ENCODE results near the gene CFAP97.

- no peak for TF ChIP-seq ATF2 (CRISPR knock-in tag; IDR thresholded peaks at IDR 0.05)
- no peak for TF ChIP-seq STAG1 (CRISPR knock-in tag; IDR thresholded peaks at IDR 0.05; ENCODE audit: borderline replicate concordance)
- no peak for TF ChIP-seq CTCF (IDR thresholded peaks at IDR 0.05 in 2 of 3, conservative IDR thresholded peaks at IDR 0.05 in 1 of 3; ENCODE audit: insufficient read depth in 2 of 3, low read depth in 1 of 3, low read length in 3 of 3)
- TF ChIP-seq PML (IDR thresholded peaks at IDR 0.05; ENCODE audit: low read length) = no peak
- TF ChIP-seq FOXK2 (conservative IDR thresholded peaks at IDR 0.05 in 1 of 2, IDR thresholded peaks at IDR 0.05 in 1 of 2; ENCODE audit: low read depth in 2 of 2) = no peak
- no peak for TF ChIP-seq ZBTB1 (CRISPR knock-in tag; IDR thresholded peaks at IDR 0.05; ENCODE audit: borderline replicate concordance, low read depth)
- no peak for TF ChIP-seq NFE2 (IDR thresholded peaks at IDR 0.05; ENCODE audit: low read depth)
- no peak for TF ChIP-seq ZNF785 (CRISPR knock-in tag; IDR thresholded peaks at IDR 0.05)
- no peak for TF ChIP-seq ZEB2 (IDR thresholded peaks at IDR 0.05)
Observed at GRCh38 chr4:185145572-185145971, 58.2 kb downstream of the CFAP97 start.
